ENCODE measurements around the gene MEF2C.

The MEF2C gene

DNA sequence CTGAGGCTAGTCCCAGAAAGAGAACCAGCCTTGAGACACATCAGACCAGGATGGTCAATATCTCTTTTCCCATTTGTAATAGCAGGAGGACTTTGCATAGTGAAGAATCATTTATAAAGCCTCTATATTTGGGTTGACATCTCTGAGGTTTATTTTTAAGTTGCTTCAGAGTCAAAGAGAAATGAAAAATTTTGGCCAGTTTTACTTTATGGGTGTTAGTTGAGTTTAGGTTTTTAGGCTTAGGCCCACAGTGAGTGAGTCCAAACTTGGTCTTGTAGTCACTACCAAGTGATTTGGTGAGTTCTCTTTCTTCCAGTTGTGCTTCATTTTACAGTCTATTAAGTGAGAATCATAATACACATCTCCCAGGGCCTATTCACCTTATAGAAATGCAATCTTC, 5.3 kb upstream of the MEF2C start:
- DNase-seq = no peak

DNA sequence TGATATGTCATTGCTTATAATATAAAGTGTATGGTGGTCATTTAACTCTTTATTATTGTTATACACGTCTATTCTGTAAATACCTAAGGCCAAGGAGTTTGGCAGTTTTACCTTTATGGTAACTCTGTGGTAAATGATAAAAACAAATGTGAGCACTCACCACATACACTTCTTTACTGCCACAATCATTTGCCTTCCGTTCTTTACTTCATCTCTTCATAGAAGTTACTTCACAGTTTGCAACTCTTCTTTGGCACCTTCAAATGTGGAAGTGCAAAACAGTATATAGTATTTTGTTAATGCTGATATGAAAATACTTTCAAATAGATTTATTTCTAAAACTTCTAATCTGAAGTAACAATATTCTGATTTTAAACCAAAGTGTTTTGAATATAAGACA, 4.4 kb upstream of the MEF2C start:
- DNase-seq = no peak

DNA sequence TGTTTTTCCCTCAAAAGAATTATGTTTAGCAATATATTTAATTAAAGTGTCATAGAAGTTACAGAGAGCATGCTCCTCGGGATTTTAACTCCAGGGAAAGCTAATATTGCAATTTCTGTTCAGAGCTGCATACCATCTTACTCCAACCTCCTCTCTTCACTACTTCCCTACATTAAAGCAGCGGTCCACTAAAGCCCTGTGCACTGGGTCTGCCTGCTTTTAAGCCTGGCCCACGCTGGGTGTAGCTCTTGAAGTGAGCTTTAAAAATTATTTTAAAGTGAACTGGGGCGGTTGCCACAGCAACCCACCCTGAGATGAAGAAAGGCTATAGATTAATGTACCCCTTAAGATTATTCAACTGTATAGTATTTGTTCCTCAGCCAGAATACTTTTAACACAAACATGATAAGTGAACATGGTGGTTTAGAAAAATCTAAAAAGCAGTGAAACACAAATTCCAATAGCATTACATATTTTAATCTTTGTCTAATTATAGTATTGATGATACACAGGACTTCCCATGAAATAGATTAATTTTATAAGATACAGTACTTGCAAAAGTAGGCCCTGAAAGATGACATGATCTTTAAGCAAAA, 3.9 kb upstream of the MEF2C start:
- no peak for DNase-seq

DNA sequence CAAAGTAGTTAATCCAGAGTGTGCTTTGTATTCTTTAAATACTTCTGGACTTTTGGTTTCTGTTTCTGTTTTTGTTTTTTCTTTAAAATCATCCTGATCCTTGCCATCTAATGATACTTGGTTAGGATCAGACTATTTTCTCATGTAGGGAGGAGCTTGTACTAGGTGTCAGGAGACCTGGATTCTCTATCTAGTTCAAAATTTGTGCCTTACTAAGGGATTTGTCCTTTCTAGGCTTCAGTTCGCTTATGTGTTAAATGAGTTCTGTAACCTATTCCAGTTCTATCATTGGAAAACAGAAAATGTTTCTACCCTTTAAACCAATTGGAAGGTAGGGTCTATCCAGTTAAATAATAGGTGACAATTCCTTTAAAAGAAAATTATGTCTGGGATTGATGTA, 3.3 kb upstream of the MEF2C start:
- DNase-seq = no peak

DNA sequence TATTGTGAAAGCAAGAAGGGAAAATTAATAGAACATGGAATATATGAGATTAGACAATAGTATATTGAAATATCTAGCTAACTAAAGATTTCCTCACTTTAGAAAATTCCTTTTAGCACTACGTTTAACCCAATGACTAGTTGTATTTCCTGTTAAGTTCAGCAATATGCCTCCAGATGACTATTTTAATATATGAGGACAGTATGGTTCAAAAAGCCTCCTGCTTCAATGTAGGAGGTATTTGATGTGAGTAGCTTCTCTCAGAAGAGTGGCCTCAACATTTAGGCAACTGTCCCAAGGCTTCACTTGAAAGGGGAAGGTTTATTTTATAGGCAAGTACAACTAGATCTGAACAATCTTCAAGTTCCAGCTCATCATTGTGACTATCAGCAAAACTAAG, 2.0 kb upstream of the MEF2C start:
- no peak for DNase-seq

DNA sequence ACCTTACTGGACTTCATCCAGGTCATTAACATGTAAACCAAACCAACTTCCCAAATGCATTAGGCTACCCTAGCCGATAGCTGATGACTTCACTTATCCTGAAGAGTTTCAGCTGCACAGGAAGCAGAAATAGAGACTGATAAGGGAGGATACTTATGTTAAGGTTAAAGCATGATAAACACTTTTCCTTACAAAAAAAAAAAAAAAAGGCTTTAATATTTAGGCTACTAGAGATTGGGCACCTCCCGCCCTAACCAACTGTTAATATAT, 1.6 kb upstream of the MEF2C start:
- DNase-seq = no peak

DNA sequence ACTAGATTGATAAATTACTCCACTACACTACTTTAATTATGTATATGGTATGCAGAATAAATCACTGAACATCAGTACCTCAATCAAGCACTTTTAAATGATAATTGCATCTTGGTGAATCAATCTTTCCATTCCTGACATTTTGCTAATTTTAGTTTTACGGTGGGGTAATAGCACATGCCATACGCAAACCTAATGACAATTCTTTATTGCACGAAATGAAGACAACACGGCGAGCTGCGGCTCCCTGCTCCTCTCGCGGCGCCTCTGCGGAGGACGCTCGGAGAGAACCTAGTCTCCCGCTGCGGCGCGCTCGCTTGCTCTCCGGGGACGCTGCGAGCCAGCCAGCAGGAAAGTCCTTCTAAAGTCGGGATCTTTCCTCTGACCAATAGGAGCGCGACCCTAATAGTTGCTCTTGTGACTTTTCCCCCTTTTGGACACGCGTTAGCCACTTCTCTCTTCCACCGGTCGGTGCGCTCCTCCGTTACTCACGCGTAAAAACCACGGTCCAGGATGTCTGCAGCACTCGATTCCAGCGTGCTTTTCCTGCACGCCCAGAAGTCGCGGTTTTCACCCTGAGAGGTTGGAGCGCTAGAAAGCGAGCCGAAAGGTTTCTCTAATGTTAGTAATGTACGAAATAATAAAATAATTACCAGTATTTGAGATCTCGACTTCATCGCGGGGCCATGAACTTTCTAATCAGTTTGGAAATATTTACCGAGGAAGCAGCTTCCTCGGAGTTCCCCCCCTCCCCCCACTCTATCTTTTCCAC, 1.0 kb upstream of the MEF2C start:
- peak; percentile 52 for DNase-seq

DNA sequence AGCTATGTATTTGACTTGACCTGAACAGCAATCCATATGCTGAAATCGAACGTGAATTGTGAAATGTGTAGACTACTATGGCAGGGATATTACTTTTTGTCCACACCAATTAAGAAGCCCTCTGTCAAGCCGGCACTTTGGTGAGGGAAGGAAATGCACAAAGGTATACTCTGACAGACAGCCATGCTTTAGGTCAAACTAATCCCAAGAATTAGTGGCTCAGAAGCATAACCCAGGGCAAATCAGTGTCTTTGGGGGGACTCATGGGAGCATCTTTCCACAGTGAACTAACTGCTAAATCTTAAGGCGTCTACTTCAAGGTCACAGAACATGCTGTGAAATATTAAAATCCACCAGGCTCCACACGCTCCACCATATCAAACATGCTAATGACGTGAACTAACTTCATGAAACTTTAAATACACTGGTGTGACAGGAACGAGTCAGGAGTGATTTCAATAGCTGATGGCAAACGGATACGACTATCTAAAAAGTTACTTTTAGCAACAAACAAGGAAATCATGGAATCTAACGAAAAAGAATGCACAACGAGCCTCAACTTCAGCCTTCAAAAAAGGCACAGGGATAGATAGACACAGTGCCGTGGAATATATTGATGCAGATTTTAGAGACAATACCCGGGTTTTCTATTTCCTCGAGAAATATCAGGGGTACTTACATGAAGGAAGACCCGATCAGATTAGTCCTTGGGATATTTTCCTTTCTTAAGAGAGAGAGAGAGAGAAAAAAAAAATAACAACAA, 527 bp downstream of the MEF2C start:
- DNase-seq = peak; percentile 5

DNA sequence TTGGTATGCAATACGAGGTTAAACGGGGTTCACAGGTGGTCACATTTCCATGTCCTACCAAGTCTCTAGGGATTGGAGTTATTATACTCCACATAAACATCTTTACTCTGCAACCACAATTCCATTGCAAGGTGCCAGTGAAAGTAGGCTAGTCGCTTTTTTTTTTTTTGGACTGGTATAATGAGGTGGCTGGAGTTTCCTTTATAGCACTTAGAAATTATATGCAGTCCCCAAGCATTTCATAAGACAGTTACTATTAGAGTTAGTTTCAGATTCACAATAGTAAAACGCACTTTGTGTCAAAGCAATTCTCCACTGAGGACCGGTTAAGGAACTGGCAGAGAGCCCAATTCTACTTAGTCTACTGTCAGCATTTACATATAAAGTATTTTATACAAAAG, 1.4 kb downstream of the MEF2C start:
- DNase-seq = no peak

DNA sequence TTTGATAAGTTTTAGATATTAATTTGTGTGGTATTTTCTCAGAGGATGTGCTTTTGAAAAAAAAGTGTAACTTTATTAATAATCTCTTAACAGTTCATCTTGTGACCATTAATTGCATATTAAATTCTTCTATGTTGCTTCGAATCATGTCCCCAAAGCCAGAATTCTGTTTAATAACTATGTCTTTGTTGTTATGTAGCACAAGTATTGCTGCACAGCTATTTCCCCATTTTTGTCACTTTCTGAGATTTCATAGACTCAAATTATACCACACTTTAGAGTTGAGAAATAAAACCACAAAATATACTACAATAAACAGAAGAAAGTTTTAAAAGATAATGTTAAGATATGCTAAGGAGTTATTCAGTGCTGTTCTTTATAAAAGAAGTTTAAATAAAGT, 2.8 kb downstream of the MEF2C start:
- DNase-seq = no peak

DNA sequence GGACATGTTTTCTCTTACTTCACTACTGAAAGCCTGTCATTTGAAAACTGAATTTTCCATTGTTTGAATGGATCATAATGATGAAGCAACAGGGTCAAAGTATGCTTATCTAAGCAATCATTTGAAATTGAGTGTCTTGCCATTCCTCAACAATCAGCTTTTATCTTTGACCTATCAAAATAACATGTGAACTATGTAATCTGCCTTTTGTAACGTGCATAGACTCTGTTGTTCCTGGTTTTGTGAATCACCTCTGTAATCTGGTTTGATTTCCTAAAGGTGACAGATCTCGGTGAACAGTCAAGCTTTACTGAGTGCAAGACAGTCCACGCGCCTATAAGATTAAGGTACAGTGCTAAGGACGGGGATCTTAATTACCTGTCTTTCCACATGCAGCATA, 3.3 kb downstream of the MEF2C start:
- no peak for DNase-seq

DNA sequence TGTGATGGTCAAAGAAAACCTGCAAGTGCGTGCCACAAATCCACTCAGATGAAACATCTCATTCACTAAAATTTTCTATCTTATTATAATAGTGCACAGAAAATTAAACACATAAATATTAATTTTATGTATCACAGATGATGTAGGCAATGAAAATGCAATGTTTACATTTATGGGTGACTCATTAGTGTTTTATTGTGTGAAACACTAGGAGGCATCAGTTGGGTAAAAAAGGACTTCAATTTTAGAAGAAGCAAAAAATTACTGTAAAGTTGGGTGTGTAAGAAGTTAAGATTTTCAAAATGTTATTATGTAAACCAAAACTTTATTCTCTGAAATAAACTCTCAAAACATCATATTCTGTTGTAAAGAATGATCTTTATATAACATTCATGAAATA, 4.0 kb downstream of the MEF2C start:
- peak; percentile 10 for DNase-seq

DNA sequence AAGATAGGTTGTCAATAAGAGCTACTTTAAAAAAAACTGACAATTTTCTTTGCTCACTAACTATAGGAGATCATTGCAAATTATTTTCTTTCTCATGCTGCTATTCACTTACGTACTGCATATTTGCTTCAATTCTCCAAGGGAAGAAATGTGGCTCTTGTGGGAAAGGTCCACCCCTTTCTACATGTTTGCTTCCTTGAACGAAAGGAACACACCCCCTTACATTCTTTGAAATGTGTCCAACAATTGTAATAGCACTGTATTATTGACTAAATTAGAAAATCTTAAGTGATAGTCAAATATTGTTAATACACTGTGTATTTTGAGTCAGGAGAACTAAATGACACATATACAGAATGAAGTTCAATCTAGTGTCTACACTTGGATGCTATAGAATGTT, 5.2 kb downstream of the MEF2C start:
- no peak for DNase-seq

DNA sequence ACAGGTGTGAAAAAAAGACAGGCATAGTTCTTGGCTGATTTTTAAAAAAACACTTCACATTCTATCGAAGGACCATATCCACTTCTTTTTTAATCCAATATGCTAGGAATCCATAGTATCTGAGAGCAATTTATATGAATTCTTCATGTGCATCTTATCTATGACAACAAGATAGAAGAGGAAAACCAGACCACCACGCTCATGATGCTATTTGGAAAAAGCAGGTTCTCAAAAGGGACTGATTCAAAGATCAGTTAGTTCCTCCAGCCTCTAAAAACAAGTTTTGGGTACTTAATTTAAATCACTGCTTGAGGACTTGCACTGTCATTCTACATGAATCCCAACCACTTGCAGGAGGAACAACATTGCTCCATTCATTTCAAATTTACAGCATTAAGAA, 6.3 kb downstream of the MEF2C start:
- DNase-seq = no peak

DNA sequence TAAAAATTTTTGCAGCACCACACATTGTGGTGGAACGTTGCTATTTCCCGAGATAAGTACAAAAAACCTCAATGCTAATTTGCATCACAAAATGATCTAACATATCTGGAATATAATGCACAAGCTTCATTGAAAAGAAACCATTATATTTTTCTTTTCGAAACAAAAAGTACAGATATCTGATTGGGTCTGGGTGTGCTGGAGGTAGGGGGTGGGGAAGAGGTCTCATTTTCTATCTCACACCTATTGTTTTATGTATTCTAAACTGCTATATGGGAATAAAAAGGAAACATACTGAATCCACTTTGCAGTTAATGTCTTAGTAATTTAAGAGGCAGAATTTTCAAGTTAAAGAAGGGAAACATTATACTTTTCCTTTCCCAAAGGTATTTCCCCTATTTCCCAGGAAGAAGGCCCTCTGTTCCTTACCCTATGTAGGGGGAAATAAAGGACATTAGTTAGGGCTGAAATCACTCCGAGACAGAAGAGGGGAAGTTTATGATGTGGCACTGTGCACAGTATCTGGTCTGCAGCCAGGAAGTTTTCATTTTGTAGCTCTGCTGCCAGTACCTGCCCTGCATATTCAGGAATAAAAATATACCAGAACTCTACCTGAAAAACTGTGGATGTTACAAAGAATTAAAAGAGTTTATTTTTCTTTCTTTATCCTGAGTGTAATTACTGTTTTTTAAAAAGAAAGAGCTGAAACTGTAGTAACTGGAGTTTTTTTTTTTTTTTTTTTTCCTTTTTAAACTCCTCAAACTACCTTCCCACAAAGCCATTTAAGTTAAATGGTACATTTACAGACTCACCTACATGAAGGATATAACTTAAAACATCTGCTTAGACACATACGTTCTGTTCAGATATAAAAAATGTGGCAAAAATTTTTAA, 7.4 kb downstream of the MEF2C start:
- no peak for DNase-seq

DNA sequence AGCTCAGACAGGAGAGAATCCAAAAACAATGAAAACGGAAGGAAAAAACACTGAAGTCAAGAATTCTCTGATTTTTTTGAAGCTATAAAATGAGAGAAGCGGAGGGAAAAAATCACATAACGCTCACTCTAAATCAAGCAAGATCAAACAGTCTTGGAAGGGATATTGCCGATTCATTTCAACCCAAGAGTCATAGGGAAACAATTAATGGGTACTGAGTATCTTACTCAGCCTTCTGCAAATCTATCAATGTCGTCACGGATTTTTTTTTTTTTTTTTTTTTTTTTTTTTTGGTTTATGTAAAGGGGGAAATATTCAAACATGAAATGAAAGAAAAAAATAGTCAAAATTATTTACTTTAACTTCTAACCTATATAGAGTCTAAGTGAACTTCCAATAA, 9.5 kb downstream of the MEF2C start:
- no peak for DNase-seq

DNA sequence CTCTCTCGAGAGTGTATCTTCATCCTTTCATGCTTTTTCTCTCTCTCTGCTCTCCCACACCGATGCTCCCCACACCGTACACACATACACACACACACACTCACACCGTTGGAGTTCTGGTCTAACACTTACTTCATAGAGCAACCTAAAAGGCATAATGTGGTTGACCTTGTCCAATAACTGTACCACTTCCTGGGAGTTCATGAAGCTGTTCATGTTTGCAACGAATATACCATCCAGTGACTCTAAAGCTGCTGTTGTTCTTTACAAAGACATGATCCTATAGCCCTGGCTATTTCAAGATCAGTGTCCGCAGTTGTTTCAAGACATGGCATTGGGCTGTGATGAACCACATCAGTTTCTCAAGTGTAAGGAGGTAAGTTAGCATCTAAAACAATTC, 10.0 kb downstream of the MEF2C start:
- no peak for DNase-seq

DNA sequence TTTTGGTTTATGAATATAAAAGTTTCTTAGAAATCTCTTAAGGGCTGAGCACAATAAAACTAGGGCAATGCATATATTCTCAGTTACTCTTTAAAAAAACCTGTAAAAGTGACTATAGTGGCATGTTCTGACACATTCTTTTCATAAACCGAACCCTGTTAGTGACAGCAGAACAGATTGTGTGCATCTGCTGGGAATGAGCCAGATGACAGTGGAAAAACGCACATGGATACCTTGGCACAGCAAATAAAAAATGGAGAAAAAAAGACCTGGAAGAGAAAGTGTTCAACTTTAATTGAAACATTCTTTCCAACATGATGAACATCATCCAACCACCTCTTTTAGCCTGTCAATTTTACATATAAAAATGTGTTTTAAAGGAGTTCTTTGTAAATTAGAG, 12.7 kb downstream of the MEF2C start:
- DNase-seq = no peak

DNA sequence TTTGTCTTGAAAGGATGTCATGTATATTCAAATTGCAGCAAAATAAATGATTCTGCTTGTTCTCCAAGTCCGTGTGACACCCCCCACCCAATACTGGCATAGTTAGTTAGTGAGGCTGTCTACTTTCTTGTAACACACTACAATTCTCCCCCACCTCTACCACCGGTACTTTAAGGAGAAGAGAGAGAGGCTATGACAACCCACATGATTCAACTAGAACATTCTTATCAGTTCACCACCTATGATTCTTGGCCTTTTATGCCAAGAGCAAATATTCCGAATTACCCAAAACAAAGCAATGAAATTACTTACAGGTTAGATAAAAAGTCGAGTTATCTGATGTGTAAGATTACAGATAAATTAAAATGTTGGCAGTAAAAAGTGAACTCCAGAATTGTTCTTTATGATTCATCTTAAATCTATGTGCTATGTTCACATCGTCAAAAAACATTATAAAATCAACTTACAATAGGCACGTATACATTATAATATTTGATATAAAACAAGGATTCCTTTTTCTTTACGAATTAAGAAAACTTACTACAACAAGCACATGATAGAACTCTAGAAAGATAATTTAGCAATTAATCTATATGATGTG, 14.4 kb downstream of the MEF2C start:
- DNase-seq = no peak

DNA sequence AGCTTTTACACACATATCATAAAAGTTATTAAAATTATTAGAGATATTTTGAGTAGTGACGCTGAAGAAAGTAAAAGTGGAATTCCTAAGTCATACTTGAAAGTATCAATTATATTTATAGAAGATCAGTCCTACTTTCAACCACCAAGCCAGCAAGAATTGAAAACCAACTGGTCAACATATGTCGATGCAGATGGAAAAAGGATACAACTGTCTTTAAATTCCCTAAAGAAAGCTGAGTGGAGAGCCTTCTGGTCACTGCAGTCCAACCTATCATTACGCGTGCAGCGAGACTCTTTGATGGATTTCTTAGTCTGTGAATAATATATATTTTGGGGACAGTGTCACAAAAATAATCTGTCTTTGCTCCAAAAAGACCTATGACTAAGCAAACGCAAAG, 15.3 kb downstream of the MEF2C start:
- no peak for DNase-seq

DNA sequence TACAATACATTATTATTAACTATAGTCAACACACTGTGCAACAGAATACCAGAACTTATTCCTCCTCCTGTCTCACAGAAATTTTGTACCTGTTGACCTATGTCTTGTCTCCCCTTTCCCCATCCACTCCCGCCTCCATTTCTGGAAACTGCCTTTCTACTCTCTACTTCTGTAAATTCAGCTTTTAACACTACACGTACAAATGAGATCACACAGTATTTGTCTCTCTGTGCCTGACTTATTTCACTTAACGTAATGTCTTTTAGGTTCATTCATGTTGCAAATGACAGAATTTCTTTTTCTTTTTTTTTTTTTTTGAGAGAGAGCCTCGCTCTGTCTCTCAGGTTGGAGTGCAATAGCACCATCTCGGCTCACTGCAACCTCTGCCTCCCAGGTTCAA, 19.5 kb downstream of the MEF2C start:
- no peak for DNase-seq

DNA sequence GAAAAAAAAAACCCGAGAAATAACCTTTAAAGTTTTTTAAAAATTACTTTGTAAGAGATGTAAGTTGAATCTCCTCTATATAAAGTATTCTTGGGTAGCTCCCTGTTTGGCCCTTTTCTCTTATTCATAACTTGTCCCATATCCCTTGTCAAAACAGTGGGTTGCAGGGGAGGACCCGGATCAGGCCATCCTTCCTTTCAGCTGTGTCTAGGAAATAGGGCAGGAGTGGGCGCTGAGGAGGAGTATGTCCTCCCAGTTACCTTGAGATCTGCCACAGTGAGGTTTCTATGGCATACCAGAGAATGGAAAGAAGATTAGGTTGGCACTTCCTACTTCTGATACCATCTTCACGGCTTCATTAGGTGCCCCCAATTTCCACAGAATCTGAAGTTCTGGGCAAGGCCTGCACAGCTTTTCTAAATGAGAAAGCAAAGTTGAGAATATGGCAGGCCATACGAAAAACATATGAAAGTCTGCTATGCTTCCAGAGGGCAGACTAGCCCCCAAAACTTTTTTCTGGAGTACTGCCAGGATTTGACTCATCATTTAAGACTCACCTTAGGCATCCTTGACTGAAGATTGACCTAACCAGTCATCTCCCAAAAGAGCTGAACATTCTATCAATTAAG, 20.3 kb downstream of the MEF2C start:
- DNase-seq = no peak

DNA sequence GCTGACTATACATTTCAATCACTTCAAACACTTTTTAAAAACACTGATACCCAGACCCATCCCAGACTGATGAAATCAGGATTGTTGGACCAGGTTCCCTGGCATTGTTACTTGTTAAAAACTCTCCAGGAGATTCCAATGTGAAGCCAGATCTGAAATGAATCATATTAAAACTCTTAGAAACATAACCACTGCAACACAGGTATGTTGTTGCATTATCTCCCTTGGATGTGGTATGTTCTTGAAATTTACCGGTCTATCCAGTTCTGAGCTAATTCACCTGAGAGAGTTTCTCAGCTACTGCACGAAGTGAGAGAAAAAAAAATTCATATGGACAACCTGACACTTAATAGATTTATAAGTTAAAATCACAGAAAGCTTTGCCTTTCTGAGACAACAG, 21.8 kb downstream of the MEF2C start:
- DNase-seq = no peak
